Liver (tissue), 3 donors: ENCODE measurements around the gene ADAM19.

Experiments used
- JUND ChIP-seq, 2 donors: IDR thresholded peaks; 2 replicates each; pipeline ENCODE4 v1.6.1; 2016; ENCODE audit warnings: antibody characterized with exemption in 2 of 2
- YY1 ChIP-seq: IDR thresholded peaks from 2 replicates; pipeline ENCODE4 v1.6.1; 2016; ENCODE audit warnings: antibody characterized with exemption, mild to moderate bottlenecking
- TF ChIP-seq, protein P1 (sequence below): fragments of 150-350 bp; IDR thresholded peaks from 2 replicates; pipeline ENCODE4 v1.5.1; 2017; ENCODE audit warnings: improper control_type of control experiment, low read depth, low read length; ENCODE audit not compliant: missing input control
- TF ChIP-seq, protein P2 (sequence below): IDR thresholded peaks from 2 replicates; pipeline ENCODE4 v1.6.1; 2016; ENCODE audit warnings: antibody characterized with exemption, mild to moderate bottlenecking
- donor health status: healthy.
- donor health status: healthy.

DNA sequence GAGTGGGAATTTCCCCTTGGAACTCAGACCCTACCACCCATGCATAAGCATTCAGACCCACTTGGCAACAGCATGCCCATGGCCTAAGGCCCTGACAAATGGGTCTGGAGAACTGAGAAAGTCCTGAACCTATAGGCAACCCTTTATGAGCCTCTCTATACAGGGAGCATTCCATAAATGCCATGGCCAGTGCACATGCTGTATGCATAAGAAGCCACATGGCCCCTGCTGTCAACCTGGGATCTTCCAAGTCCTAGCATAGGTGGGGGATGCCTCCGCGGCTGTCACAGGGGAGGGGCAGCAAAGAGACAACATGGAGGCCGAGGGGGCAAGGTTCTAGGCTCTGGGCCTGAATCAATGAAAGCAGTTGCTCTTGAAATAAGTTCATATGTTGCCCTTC lies 123.8 kb downstream of the ADAM19 start:
- TF ChIP-seq, protein P1, sequence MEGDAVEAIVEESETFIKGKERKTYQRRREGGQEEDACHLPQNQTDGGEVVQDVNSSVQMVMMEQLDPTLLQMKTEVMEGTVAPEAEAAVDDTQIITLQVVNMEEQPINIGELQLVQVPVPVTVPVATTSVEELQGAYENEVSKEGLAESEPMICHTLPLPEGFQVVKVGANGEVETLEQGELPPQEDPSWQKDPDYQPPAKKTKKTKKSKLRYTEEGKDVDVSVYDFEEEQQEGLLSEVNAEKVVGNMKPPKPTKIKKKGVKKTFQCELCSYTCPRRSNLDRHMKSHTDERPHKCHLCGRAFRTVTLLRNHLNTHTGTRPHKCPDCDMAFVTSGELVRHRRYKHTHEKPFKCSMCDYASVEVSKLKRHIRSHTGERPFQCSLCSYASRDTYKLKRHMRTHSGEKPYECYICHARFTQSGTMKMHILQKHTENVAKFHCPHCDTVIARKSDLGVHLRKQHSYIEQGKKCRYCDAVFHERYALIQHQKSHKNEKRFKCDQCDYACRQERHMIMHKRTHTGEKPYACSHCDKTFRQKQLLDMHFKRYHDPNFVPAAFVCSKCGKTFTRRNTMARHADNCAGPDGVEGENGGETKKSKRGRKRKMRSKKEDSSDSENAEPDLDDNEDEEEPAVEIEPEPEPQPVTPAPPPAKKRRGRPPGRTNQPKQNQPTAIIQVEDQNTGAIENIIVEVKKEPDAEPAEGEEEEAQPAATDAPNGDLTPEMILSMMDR, result no peak
- no peak for TF ChIP-seq YY1
- TF ChIP-seq, protein P2, sequence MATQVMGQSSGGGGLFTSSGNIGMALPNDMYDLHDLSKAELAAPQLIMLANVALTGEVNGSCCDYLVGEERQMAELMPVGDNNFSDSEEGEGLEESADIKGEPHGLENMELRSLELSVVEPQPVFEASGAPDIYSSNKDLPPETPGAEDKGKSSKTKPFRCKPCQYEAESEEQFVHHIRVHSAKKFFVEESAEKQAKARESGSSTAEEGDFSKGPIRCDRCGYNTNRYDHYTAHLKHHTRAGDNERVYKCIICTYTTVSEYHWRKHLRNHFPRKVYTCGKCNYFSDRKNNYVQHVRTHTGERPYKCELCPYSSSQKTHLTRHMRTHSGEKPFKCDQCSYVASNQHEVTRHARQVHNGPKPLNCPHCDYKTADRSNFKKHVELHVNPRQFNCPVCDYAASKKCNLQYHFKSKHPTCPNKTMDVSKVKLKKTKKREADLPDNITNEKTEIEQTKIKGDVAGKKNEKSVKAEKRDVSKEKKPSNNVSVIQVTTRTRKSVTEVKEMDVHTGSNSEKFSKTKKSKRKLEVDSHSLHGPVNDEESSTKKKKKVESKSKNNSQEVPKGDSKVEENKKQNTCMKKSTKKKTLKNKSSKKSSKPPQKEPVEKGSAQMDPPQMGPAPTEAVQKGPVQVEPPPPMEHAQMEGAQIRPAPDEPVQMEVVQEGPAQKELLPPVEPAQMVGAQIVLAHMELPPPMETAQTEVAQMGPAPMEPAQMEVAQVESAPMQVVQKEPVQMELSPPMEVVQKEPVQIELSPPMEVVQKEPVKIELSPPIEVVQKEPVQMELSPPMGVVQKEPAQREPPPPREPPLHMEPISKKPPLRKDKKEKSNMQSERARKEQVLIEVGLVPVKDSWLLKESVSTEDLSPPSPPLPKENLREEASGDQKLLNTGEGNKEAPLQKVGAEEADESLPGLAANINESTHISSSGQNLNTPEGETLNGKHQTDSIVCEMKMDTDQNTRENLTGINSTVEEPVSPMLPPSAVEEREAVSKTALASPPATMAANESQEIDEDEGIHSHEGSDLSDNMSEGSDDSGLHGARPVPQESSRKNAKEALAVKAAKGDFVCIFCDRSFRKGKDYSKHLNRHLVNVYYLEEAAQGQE, result no peak
- TF ChIP-seq JUND (IDR thresholded peaks at IDR 0.05), result no peak
